ENCODE results near the gene NUAK2.

GRCh38 chr1:205269711-205270110 lies 51.8 kb downstream of the NUAK2 start:
- no peak for TF ChIP-seq CTCF (IDR thresholded peaks at IDR 0.05)
- no peak for TF ChIP-seq POLR2A (IDR thresholded peaks at IDR 0.05)
- no peak for TF ChIP-seq POLR2AphosphoS5 (IDR thresholded peaks at IDR 0.05; ENCODE audit: insufficient read depth in 1 of 2, low read depth in 1 of 2)
